Type B pancreatic cell (in vitro differentiated cells): Measurements from ENCODE around the gene PTPRM. TPM values are rescaled to one million over a fixed set of nuclear protein-coding genes. Genes with fewer than 3 reads are reported as not detected.

Experiments
- DNase-seq: peaks from one replicate; pipeline ENCODE4 v3.0.0; 2021; ENCODE audit warnings: mixed read lengths; ENCODE audit not compliant: unreplicated experiment; ENCODE audit errors: extremely low spot score
- H3K27ac Mint-ChIP-seq: 2 replicates; pipeline ENCODE4 v1.8.0; 2021; ENCODE audit warnings: mild to moderate bottlenecking, mixed read lengths
- H3K27me3 Mint-ChIP-seq: 2 replicates; pipeline ENCODE4 v1.8.0; 2021; ENCODE audit warnings: mixed read lengths
- H3K36me3 Mint-ChIP-seq: 2 replicates; pipeline ENCODE4 v1.8.0; 2021; ENCODE audit warnings: mixed read lengths
- H3K4me1 Mint-ChIP-seq: one replicate; pipeline ENCODE4 v1.8.0; 2021; ENCODE audit warnings: mixed read lengths; ENCODE audit not compliant: unreplicated experiment
- H3K4me3 Mint-ChIP-seq: 2 replicates; pipeline ENCODE4 v1.8.0; 2021; ENCODE audit warnings: mild to moderate bottlenecking, mixed read lengths
- H3K9me3 Mint-ChIP-seq: 2 replicates; pipeline ENCODE4 v1.8.0; 2021; ENCODE audit warnings: mixed read lengths
- total RNA-seq: library from RNA; stranded (reverse); gene quantifications from 2 replicates; pipeline ENCODE4 v1.2.1, GENCODE V29; 2021; ENCODE audit warnings: low replicate concordance
- TF ChIP-seq, protein P1 (sequence below): fragments of 200-600 bp; sonication (generic); conservative IDR thresholded peaks from 2 replicates; pipeline ENCODE4 v1.5.0; 2021; ENCODE audit warnings: antibody characterized with exemption, mild to moderate bottlenecking

PTPRM gene
- total RNA-seq, 1 donor from 2014 or later, result 18.6 TPM

DNA sequence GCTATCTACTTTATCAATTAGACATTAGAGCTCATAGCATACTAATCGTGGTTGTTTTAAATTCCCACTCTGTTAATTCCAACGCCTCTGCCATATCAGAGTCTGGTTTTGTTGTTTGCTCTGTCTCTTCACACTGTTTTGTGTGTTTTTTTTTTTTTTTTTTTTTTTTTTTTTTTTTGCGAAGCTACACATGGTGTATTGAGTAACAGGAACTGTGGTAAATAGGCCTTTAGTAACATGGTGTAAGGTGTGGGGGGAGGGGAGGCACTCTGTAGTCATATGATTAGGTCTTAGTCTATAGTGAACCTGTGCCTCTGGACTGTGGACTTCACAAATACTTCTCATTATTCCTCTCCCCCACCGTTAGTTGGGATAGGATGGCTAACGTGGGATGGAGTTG lies 671.4 kb downstream of the PTPRM start:
- H3K4me1 Mint-ChIP-seq, result no peaks in the 10 kb centered on the region
- H3K27me3 Mint-ChIP-seq, result peaks cover 4% of the 10 kb centered on the region
- no peaks in the 10 kb centered on the region for H3K36me3 Mint-ChIP-seq
- no peak overlapping the region for H3K27ac Mint-ChIP-seq
- H3K4me3 Mint-ChIP-seq, result no peak overlapping the region
- TF ChIP-seq, protein P1, sequence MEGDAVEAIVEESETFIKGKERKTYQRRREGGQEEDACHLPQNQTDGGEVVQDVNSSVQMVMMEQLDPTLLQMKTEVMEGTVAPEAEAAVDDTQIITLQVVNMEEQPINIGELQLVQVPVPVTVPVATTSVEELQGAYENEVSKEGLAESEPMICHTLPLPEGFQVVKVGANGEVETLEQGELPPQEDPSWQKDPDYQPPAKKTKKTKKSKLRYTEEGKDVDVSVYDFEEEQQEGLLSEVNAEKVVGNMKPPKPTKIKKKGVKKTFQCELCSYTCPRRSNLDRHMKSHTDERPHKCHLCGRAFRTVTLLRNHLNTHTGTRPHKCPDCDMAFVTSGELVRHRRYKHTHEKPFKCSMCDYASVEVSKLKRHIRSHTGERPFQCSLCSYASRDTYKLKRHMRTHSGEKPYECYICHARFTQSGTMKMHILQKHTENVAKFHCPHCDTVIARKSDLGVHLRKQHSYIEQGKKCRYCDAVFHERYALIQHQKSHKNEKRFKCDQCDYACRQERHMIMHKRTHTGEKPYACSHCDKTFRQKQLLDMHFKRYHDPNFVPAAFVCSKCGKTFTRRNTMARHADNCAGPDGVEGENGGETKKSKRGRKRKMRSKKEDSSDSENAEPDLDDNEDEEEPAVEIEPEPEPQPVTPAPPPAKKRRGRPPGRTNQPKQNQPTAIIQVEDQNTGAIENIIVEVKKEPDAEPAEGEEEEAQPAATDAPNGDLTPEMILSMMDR, result no peak
- no peak for DNase-seq
- no peaks in the 10 kb centered on the region for H3K9me3 Mint-ChIP-seq

DNA sequence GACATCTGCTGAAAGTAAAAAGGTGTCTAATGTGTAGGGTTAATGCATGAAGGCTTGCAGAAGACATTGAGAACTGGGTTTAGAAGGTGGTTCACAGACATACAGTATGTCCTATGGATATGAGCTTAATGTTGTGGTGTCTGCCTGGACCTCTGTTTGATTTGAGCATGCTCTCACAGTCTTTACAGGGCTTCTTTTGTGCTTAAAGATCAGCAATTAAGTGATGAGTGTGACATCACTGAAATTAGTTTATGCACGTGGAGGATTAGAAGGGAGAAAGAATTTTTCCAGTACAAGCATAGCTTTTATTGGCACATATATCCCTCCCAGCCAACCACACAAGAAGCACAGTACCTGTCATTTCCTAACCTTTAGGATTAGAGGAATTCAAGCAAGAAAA lies 674.6 kb downstream of the PTPRM start:
- DNase-seq, result no peak
- Mint-ChIP-seq H3K9me3 (no peaks in the 10 kb centered on the region), H3K4me3 (no peak overlapping the region)

DNA sequence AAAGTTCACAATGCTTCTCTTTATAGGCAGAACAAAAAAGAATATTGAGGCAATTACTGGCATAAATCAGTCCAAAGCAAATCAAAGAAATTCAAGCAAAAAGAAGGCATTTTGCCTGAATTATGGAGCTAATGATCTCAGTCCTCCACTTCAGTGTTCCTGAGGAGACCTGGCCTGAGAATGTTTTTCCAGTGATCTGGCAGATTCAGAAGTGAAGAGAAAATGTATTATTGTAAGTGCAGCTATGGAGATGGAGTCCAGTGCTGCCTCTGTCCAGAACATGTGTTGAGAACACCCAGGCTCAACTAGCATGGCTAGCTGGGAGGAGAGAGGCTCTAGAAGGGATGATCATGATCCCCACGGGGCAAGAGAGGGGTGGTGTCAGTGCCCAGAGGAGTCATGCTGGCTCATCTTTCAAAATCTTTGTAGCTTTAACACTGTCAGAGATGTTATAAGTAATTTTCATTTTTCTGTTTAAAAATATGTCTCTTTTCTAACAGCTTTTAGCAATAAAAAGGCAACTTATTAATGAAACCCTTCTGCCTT lies 675.1 kb downstream of the PTPRM start:
- no peak for DNase-seq
- no peak overlapping the region for H3K27ac Mint-ChIP-seq
- H3K4me1 Mint-ChIP-seq, result no peaks in the 10 kb centered on the region
- H3K9me3 Mint-ChIP-seq, result no peaks in the 10 kb centered on the region
- TF ChIP-seq, protein P1, result no peak
- peaks cover 5% of the 10 kb centered on the region for H3K27me3 Mint-ChIP-seq
- no peaks in the 10 kb centered on the region for H3K36me3 Mint-ChIP-seq
- H3K4me3 Mint-ChIP-seq, result no peak overlapping the region

More for the DNA sequence above, 674.6 kb downstream of the PTPRM start:
- Mint-ChIP-seq H3K27me3 (peaks cover 4% of the 10 kb centered on the region), H3K27ac (no peak overlapping the region), H3K36me3 (no peaks in the 10 kb centered on the region), H3K4me1 (no peaks in the 10 kb centered on the region)
- TF ChIP-seq, protein P1, result no peak

DNA sequence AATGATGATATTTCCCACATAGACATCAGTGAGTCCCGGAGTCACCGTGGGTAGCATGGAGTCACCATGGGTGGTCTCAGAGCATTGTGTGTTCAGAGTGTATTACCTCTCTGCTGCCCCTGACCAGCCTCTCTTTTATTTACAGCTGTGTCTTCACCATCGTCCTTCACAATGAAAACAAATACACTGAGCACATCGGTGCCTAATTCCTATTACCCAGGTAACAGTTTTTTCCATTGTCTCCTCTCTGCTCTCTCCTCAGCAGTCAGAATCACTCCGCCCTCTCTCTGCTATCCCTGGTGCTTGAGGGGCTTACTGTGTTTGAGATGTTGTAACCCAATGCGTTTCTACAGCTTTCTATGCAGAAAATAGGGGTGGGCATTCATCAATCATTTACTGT lies 680.6 kb downstream of the PTPRM start:
- Mint-ChIP-seq H3K9me3 (no peaks in the 10 kb centered on the region), H3K27ac (no peak overlapping the region), H3K36me3 (no peaks in the 10 kb centered on the region), H3K27me3 (peaks cover 6% of the 10 kb centered on the region), H3K4me1 (peaks cover 9% of the 10 kb centered on the region), H3K4me3 (no peak overlapping the region)
- TF ChIP-seq, protein P1, result no peak
- DNase-seq, result no peak

DNA sequence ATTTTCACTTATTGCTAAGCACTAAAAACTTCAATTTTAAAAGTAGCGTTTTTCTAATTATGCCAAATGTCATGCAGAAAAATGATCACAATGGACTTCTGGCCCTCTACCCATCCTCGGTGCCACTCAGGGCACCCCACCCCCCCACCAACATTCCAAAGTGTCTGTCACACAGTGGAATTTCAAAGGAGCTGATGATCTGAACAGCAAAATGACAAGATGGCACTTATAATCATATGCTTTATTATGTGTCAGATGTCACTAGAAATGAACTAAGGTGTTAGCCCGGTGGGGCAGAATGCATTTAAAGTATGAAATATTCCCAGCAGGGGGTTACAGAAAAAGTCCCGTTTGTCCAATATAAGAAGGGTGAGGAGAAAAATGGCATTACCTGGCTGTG lies 681.5 kb downstream of the PTPRM start:
- TF ChIP-seq, protein P1, result no peak
- Mint-ChIP-seq H3K36me3 (no peaks in the 10 kb centered on the region), H3K9me3 (no peaks in the 10 kb centered on the region), H3K27ac (no peak overlapping the region), H3K4me1 (peaks cover 9% of the 10 kb centered on the region), H3K4me3 (no peak overlapping the region), H3K27me3 (peaks cover 3% of the 10 kb centered on the region)
- no peak for DNase-seq

DNA sequence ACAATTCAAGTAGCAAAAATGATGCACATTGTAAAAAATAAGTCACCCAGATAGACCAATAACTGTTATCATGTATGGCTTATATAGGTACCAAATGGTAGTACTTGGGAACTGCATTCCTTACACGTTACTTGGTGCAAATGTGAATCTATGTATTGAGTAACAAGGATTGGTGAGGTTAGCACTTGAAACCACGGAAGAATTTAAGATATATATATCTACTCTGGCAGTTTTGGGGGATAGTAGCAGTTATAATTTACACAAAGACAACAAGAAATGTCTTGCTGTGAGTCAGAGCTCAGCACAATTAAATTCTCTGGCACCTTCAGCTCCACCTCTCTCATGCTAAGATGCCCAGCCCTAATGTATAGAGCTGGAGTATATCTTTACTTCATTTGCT lies 682.7 kb downstream of the PTPRM start:
- no peak overlapping the region for H3K4me3 Mint-ChIP-seq
- DNase-seq, result no peak
- H3K27ac Mint-ChIP-seq, result no peak overlapping the region
- peaks cover 13% of the 10 kb centered on the region for H3K4me1 Mint-ChIP-seq
- TF ChIP-seq, protein P1, result no peak
- peaks cover 3% of the 10 kb centered on the region for H3K27me3 Mint-ChIP-seq
- H3K9me3 Mint-ChIP-seq, result no peaks in the 10 kb centered on the region
- H3K36me3 Mint-ChIP-seq, result no peaks in the 10 kb centered on the region
